ENCODE results near the gene SLC25A46. TPM values are rescaled to one million over a fixed set of nuclear protein-coding genes. Genes with fewer than 3 reads are reported as not detected.

The SLC25A46 gene
- total and polyA plus RNA-seq, 2 donors (not counting 1 experiment from before 2014, with no cell fraction given) = 17.6 to 36.9 TPM

- H3K27ac ChIP-seq (ENCODE audit: low read length in 2 of 2) = no peak overlapping the region
- H3K79me2 ChIP-seq (ENCODE audit: control insufficient read depth, insufficient read depth, low read length) = no peaks in the 10 kb centered on the region
- H3K27ac Mint-ChIP-seq = no peak overlapping the region
- H3K9me3 Mint-ChIP-seq (ENCODE audit: insufficient read depth) = no peaks in the 10 kb centered on the region
- H3K4me3 ChIP-seq (ENCODE audit: control extremely low read depth in 1 of 5, extremely low read depth in 1 of 5, insufficient read depth in 1 of 5, low read depth in 2 of 5, low read length in 4 of 5) = no peak overlapping the region
- ATAC-seq (ENCODE audit: low read depth) (no peak), DNase-seq (no peak)
- no CpG with 5 or more reads among the region's 1 CpG for WGBS (ENCODE audit: insufficient coverage)
- no peak overlapping the region for H3K9ac ChIP-seq (ENCODE audit: low read length)
- no peak for TF ChIP-seq CTCF (IDR thresholded peaks at IDR 0.05)
- TF ChIP-seq EZH2 (IDR thresholded peaks at IDR 0.05; ENCODE audit: borderline replicate concordance, insufficient read depth, low read depth, low read length, poor library complexity, severe bottlenecking) = no peak
- H3K4me1 Mint-ChIP-seq = no peaks in the 10 kb centered on the region
- intact Hi-C loops (cut with micrococcal nuclease) = no loop called here
- H3K9me3 ChIP-seq (ENCODE audit: control extremely low read depth in 1 of 3, control insufficient read depth in 2 of 3, insufficient read depth in 1 of 3, low read length in 2 of 3) = no peaks in the 10 kb centered on the region
- no peaks in the 10 kb centered on the region for H3K4me1 ChIP-seq (ENCODE audit: control insufficient read depth in 2 of 2, insufficient read depth in 2 of 2, low read length in 2 of 2)
- H3K4me2 ChIP-seq (replicated peaks; ENCODE audit: low read depth, low read length, poor library complexity, severe bottlenecking) = no peak overlapping the region
- no peaks in the 10 kb centered on the region for H3K27me3 ChIP-seq (replicated peaks in 1 of 4; ENCODE audit: control extremely low read depth in 1 of 4, control insufficient read depth in 3 of 4, insufficient read depth in 4 of 4, low read length in 3 of 4)
- ChIA-PET CTCF (no interaction called here), POLR2A (no interaction called here)
- no peak overlapping the region for H3K4me3 Mint-ChIP-seq
- H3K36me3 ChIP-seq (replicated peaks in 1 of 2; ENCODE audit: control extremely low read depth in 1 of 2, control insufficient read depth in 1 of 2, extremely low read depth in 1 of 2, insufficient read depth in 2 of 2, low read length in 1 of 2) = no peaks in the 10 kb centered on the region
- H4K20me1 ChIP-seq (ENCODE audit: control insufficient read depth, insufficient read depth, low read length, poor library complexity, severe bottlenecking) = no peaks in the 10 kb centered on the region
- no peak overlapping the region for H2AFZ ChIP-seq (ENCODE audit: insufficient read depth, low read depth, low read length, poor library complexity, severe bottlenecking)
- no peaks in the 10 kb centered on the region for H3K27me3 Mint-ChIP-seq
These were observed 36.5 kb upstream of the SLC25A46 start for GRCh38 chr5:110702300-110702699.

- Mint-ChIP-seq H3K9me3 (ENCODE audit: insufficient read depth) (no peaks in the 10 kb centered on the region), H3K4me1 (no peaks in the 10 kb centered on the region), H3K4me3 (no peak overlapping the region), H3K27ac (no peak overlapping the region), H3K27me3 (no peaks in the 10 kb centered on the region)
- no peak overlapping the region for H3K9ac ChIP-seq (ENCODE audit: low read length)
- CTCF ChIA-PET = no interaction called here
- ATAC-seq (ENCODE audit: low read depth) (no peak), DNase-seq (no peak)
- H3K27ac ChIP-seq (ENCODE audit: low read length in 2 of 2) = no peak overlapping the region
- H3K27me3 ChIP-seq (replicated peaks in 1 of 4; ENCODE audit: control extremely low read depth in 1 of 4, control insufficient read depth in 3 of 4, insufficient read depth in 4 of 4, low read length in 3 of 4) = no peaks in the 10 kb centered on the region
- no CpG with 5 or more reads among the region's 3 CpGs for WGBS (ENCODE audit: insufficient coverage)
- H3K9me3 ChIP-seq (ENCODE audit: control extremely low read depth in 1 of 3, control insufficient read depth in 2 of 3, insufficient read depth in 1 of 3, low read length in 2 of 3) = no peaks in the 10 kb centered on the region
- H4K20me1 ChIP-seq (ENCODE audit: control insufficient read depth, insufficient read depth, low read length, poor library complexity, severe bottlenecking) = no peaks in the 10 kb centered on the region
- no peaks in the 10 kb centered on the region for H3K36me3 ChIP-seq (replicated peaks in 1 of 2; ENCODE audit: control extremely low read depth in 1 of 2, control insufficient read depth in 1 of 2, extremely low read depth in 1 of 2, insufficient read depth in 2 of 2, low read length in 1 of 2)
- no peaks in the 10 kb centered on the region for H3K4me1 ChIP-seq (ENCODE audit: control insufficient read depth in 2 of 2, insufficient read depth in 2 of 2, low read length in 2 of 2)
- POLR2A ChIA-PET = no interaction called here
- TF ChIP-seq EZH2 (IDR thresholded peaks at IDR 0.05; ENCODE audit: borderline replicate concordance, insufficient read depth, low read depth, low read length, poor library complexity, severe bottlenecking) (no peak), CTCF (IDR thresholded peaks at IDR 0.05) (no peak)
- no peaks in the 10 kb centered on the region for H3K79me2 ChIP-seq (ENCODE audit: control insufficient read depth, insufficient read depth, low read length)
- H2AFZ ChIP-seq (ENCODE audit: insufficient read depth, low read depth, low read length, poor library complexity, severe bottlenecking) = no peak overlapping the region
- no peak overlapping the region for H3K4me3 ChIP-seq (ENCODE audit: control extremely low read depth in 1 of 5, extremely low read depth in 1 of 5, insufficient read depth in 1 of 5, low read depth in 2 of 5, low read length in 4 of 5)
- no peak overlapping the region for H3K4me2 ChIP-seq (replicated peaks; ENCODE audit: low read depth, low read length, poor library complexity, severe bottlenecking)
- intact Hi-C loops (cut with micrococcal nuclease) = no loop called here
These were observed 36.1 kb upstream of the SLC25A46 start for GRCh38 chr5:110702704-110703103.

Data from B cell (primary cell).